LoVo (cell line): Measurements from ENCODE around the gene PTPRG.
A peak's percentile ranks its signal among the peaks of the same experiment; 100 is the strongest.

ENCODE experiments used
- DNase-seq: peaks from one replicate; pipeline ENCODE4 v3.0.0-alpha.2; 2016; ENCODE audit warnings: low spot score

Gene PTPRG

DNA sequence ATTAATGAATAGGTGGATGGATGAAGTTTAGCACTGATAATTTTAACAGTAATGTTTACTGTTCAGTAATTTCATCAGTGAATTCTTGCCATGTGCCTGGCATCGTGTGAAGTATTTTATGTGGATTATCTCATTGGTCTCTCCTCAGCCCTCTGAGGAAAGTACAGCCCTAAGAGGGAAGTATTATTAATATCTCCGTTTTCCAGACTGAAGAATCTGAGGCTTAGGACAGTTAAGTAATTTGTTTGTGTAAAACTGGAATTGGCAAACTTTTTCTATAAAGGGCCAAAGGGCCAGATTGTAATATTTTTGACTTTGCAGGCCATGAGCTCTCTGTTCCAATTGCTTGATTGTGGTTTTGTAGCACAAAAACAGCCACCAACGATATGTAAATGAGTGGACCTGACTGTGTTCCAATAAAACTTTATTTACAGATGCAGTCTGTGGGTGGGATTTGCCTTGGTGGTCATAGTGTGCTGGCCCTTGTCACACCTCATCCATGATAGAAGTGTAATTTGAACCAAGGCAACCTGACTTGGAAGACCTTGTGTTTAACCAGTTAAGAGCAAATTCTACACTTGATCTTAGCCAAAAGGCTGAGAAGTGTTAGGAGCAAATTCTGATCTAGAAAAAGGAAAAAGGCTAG lies 556.7 kb downstream of the PTPRG start:
- no peak for DNase-seq

DNA sequence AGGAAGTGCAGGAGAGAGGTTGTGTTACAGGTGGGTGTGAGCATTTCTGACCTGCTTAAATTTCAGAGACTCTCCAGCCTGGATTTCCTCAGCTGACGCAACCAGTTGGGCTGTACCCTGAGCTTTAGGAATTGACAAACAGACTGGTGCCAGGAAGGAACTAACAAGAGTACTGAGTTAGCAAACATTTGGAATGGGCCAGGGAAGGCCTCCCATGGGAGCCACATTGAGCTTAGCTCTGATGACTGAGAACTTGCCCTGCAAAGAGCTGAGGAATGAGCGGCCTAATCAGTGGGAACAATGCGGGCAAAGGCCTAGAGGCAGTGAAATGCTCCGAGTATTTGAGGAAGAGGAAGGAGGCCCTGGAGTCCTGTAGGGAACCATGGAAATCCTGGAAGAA lies 557.8 kb downstream of the PTPRG start:
- no peak for DNase-seq

GRCh38 chr3:62122819-62123218 lies 561.4 kb downstream of the PTPRG start:
- no peak for DNase-seq

DNA sequence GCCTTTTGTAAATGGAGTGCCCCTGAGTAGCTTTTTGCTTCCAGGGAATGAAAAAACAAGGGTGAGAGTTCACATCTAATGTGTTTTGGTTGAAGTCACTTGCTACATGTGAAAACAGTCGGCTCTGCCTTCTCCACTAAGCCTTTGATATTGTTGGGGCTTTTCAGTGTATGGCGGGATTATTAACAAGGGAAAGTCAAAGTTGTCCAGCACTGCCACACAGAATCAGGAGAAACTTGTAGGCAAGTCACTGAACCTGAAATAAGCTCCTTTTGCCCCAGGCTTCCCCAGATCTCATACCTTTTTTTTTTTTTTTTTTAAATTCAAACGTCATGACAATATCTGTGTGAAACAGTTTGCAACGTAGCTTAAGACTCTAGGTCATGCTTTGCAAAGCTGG lies 564.0 kb downstream of the PTPRG start:
- no peak for DNase-seq

GRCh38 chr3:62127116-62127515 lies 565.7 kb downstream of the PTPRG start:
- no peak for DNase-seq

- DNase-seq: no peak
Measured at GRCh38 chr3:62128051-62128450, 566.7 kb downstream of the PTPRG start.

- DNase-seq: no peak
Measured at GRCh38 chr3:62128681-62129080, 567.3 kb downstream of the PTPRG start.

- no peak for DNase-seq
Measured at GRCh38 chr3:62131050-62131449, 569.7 kb downstream of the PTPRG start.

GRCh38 chr3:62131620-62132019 lies 570.2 kb downstream of the PTPRG start:
- DNase-seq: no peak

DNA sequence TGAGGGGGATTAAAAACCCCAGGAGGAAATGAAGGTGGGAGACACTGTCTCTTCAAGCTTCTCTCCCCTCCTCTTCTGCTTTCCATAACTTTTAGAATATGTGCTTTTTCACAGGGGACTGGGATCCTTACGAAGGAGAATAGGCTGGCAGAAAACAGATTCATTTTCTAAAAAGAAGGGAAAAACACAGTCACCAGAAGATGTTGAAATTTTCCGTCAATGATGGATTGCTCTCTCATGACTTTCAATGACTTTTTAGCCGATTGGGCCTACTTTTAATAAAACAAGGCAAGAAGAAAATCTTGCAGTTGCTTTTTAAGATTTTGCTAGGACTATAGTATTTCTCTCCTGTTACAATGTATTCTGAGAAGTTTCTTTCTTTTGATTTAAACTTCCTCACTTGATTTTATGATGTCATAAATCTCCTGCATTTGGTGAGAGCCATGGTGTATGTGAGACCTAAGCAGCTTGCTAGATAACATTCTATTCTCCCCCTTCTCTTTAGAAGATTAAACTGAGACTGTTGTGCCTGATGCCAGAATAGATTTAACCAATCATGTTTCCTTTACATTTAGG lies 570.7 kb downstream of the PTPRG start:
- no peak for DNase-seq

DNA sequence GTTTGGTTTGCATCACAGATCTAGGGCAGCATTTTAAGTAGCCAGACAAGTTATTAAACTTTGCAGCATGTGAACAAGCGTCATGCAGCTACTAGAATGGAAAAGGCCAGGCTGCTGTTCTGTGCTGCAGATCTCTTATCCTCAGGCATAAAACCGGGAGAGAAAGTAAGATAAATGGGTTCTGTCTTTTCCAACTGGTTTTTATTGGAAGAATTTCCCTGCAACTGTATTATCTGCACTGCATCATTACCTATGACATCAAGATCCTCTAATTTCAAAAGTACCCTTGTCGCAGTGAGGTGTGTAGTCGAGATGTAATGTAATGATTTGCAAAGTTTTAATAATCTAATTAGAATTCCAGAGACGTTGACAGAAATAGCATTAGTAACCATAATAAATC lies 571.6 kb downstream of the PTPRG start:
- no peak for DNase-seq

DNA sequence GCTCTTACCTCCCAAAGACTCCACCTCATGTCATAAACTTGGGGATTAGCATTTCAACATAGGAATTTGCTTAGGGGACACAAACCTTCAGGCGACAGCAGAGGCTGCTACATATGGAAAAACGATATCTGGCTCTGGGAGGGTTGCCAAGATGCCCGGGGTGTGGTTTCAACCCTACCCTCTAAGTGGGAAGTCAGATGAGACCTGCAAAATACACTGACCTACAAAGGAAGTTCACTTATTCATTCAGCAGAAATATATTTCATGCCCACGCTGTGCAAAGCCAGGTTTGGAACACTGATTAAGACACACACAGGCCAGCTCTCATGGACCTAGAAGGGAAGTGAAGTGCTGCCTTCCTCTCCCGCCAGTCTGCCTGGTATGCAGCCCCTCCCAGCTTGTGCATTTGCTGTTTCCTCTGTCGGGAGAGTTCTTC lies 572.7 kb downstream of the PTPRG start:
- DNase-seq: peak; percentile 76

DNA sequence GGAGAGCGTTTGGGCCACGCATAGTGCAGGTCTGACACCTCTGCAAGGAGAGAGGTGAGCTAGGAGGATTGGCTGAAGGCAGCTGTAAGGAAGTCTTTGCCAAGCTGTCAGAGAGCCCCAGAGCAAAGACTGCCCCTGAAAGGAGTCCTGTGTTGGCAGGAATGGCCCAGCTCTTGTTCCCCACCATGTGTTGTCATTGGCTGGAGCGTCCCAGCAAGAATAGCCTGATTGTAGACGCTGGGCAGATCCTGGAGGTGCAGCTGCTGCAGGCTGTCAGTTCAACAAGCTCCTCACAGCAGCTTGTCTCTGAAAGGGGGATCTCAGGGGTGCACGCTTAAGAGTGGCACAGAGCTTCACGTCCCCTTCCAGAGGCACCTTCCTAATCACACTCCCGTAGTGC lies 574.4 kb downstream of the PTPRG start:
- no peak for DNase-seq

- DNase-seq: no peak
Measured at GRCh38 chr3:62139957-62140356, 578.6 kb downstream of the PTPRG start.

DNA sequence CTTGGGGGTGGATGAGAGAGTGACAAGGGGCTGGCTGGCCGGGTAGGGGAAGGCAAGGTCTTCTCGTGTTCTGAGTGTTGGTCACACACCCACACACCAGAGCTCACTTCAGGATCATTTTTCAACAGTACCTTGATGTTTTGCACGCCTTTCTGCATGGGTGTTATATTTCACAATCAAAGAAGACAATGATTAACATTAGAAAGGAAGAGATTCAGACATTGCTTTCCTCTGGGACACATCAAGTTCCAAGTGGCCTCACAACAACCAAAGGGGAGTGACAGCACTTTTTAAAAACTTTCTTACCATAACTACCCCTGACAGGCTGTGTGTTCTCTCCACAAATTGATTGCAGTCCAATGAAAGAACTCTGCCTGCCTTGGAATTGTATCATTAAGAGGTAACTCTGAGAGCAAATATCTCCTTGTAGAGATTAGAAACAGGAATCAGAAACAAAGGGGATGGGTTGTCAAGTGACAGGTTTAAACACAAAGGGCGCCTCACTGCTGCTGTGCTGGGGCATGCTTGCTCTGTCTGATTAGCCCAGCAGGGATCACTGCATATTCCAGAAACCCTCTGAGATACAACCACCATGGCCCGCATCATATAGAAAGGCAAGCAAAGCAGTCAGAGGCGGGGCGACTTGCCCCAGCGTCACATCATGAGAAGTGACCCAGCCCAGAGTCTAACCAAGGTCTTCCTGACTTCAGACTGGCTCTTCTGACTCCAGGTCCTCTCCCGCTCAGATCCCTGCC lies 581.1 kb downstream of the PTPRG start:
- DNase-seq: no peak

GRCh38 chr3:62143843-62144450 lies 582.6 kb downstream of the PTPRG start:
- no peak for DNase-seq

GRCh38 chr3:62144482-62144881 lies 583.1 kb downstream of the PTPRG start:
- no peak for DNase-seq

DNA sequence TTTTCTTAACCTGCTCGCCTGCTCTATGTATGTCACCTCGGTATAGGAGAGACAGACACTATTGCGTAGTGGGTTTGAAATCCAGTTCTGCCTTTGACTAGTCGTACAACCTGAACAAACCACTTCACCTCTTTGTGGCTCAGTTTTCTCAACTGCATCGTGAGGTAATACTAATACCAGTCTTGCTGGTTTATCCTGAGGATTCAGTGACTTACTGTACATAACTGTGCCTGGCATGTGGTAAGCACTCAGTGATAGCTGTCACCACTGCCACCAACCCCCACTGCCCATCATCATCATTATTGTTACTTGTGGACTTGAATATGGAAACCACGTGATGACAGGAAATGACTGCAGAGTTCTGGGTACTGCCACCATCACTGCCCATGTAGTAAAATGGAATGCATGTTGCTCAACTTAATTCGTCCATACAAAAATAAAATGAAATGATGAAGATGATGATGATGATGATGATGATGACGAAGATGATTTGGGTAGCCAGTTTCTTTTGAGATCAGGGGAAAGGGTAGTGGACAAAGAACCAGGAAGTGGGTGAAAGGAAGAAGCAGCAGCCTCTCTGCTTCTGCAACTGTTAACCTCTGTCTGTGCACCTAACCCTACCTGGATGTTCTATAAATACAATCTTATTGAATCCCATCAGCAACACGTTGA lies 583.9 kb downstream of the PTPRG start:
- no peak for DNase-seq

DNA sequence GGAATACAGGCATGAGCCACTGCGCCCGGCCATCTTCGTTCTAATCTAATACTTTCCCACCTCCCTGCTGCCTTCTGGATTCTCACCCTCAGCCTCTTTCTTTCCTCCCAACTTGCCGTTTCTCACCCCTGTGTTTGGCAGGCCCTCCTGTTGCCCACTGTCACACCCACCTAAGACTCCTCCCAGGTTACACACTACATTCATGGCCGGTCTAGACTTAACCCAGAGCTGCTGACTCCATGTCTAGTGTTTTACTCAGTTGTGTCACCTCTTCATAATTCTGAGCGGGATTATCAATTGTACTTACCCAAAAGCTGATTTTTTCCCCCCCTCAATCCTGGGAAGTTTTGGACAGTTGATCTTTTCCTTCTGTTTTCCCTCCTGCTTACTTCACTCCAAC lies 588.2 kb downstream of the PTPRG start:
- no peak for DNase-seq

DNA sequence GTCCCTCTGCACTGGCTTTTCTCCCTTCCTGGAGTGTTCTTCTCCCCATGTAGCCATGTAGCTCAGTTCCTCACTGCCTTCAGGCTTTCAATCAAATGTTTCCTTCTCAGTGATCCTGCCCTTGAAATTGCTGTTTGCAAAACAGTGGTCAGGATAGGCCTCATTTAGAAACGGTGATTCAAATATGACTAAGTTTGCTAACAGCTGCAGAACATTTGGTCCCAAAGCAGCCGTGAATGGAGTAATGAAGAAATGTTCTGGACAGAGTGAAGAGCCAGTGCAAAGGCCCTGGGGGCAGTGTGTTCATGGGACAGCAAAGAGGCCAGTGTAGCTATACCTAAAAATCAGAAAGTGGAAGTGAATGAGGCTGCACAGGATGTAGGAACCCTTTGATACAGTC lies 588.6 kb downstream of the PTPRG start:
- DNase-seq: no peak

DNA sequence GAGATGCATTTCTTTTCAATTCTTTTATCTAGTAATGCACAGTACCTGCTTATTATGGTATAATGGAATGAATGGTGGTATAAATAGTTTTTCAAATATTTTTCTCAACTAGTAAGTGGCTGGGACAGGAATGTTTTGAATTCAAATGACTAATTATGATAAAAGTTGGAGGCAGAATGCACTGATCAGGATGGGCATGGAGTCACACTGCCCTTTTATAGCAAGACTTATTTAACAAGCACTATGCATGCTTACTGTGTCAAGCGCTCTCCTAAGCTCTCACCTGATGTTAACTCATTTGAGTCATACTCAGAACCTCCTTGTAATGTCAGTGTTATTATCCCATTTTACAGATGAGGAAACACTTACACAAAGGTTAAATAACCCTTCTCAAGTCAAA lies 590.2 kb downstream of the PTPRG start:
- DNase-seq: no peak

DNA sequence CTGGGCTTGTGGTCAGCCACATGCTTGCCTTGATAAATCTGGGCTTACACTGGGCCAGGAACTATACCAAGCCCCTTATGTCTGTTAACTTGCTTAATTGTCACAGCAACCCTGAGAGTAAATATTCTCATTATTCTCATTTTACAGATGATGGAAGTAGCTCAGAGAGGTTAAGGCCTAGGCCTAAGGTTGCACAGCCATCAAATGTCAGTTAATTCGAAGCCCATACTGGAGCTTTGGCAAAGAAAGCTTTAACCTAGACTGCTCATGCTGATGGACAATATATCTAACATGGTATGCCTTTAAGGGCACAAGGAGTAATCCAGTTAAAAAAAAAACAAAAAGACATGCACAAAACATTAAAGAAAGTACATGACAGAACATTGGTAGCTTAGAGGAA lies 591.9 kb downstream of the PTPRG start:
- DNase-seq: no peak
